Omental fat pad (tissue), 4 donors: ENCODE results near the gene DMAC2. TPM values are rescaled to one million over a fixed set of nuclear protein-coding genes. Genes with fewer than 3 reads are reported as not detected.
"Not testable (repeated sequence)": the region's sequence is repeated elsewhere in the genome, so short reads cannot be mapped to it uniquely, and the experiment has no call there.

ENCODE experiments used
- ATAC-seq: fragments of 150-250 bp; one replicate; pipeline ENCODE4 v1.9.1; 2016; ENCODE audit warnings: mild to moderate bottlenecking, moderate library complexity; ENCODE audit not compliant: low FRiP score
- DNase-seq: peaks from one replicate; pipeline ENCODE4 v3.0.0-alpha.2; 2019; ENCODE audit warnings: low spot score
- total RNA-seq, 4 donors: library from RNA; depleted of rRNA; stranded (reverse); fragments of >200 nt; gene quantifications; one replicate each; pipeline ENCODE4 v1.1.0, GENCODE V29; 2016
- TF ChIP-seq, protein P1 (sequence below), 3 donors: fragments of 450-650 bp; IDR thresholded peaks; one replicate each; pipeline ENCODE4 v1.5.1; 2016 to 2017; ENCODE audit warnings: antibody characterized with exemption in 3 of 3, mild to moderate bottlenecking in 3 of 3, moderate library complexity in 2 of 3

Gene DMAC2
- total RNA-seq, 4 donors from 2014 or later = 29.2 to 36.7 (median 35.1) TPM

GRCh38 chr19:41441321-41441945, 1.7 kb upstream of the DMAC2 start:
- no peak for ATAC-seq
- TF ChIP-seq, protein P1, sequence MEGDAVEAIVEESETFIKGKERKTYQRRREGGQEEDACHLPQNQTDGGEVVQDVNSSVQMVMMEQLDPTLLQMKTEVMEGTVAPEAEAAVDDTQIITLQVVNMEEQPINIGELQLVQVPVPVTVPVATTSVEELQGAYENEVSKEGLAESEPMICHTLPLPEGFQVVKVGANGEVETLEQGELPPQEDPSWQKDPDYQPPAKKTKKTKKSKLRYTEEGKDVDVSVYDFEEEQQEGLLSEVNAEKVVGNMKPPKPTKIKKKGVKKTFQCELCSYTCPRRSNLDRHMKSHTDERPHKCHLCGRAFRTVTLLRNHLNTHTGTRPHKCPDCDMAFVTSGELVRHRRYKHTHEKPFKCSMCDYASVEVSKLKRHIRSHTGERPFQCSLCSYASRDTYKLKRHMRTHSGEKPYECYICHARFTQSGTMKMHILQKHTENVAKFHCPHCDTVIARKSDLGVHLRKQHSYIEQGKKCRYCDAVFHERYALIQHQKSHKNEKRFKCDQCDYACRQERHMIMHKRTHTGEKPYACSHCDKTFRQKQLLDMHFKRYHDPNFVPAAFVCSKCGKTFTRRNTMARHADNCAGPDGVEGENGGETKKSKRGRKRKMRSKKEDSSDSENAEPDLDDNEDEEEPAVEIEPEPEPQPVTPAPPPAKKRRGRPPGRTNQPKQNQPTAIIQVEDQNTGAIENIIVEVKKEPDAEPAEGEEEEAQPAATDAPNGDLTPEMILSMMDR (IDR thresholded peaks at IDR 0.05) = no peak
- DNase-seq = no peak

- ATAC-seq (no peak), DNase-seq (no peak)
- TF ChIP-seq, protein P1 (IDR thresholded peaks at IDR 0.05) = no peak
These were observed 1.7 kb downstream of the DMAC2 start for GRCh38 chr19:41437944-41438574.

- DNase-seq (no peak), ATAC-seq (no peak)
- TF ChIP-seq, protein P1 (IDR thresholded peaks at IDR 0.05) = no peak
These were observed 3.1 kb downstream of the DMAC2 start for GRCh38 chr19:41436674-41436951.

- DNase-seq = no peak
- no peak for ATAC-seq
- TF ChIP-seq, protein P1 (IDR thresholded peaks at IDR 0.05) = no peak
These were observed 3.6 kb downstream of the DMAC2 start for GRCh38 chr19:41435936-41436673.

- DNase-seq, ATAC-seq: not testable (repeated sequence)
These were observed 4.3 kb downstream of the DMAC2 start for GRCh38 chr19:41435376-41435775.

- no peak for ATAC-seq
- no peak for DNase-seq
- TF ChIP-seq, protein P1 (IDR thresholded peaks at IDR 0.05) = no peak
These were observed 5.3 kb downstream of the DMAC2 start for GRCh38 chr19:41434450-41434849.

DNA sequence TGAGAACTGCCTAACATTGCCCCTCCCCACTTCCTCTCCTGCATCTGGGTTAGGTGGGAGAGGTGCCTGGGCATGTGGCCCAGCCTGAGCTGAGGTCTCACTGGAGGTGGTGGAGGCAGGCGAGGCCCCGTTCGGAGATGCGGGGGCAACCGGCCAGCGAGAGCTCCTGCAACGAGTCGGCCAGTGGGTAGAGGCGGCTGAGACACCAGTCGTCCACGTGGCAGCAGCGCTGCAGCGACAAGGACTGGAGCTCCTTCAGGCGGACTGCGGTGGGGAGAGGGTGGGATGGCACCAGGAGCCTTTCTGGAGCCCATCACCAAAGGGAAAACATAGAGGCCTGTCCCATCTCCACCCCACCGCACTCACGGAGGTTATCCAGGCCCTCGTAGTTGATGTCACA, 6.5 kb downstream of the DMAC2 start:
- ATAC-seq (no peak), DNase-seq (no peak)
- TF ChIP-seq, protein P1 (IDR thresholded peaks at IDR 0.05) = no peak
